COLO829 (cell line): ENCODE data around the gene VKORC1L1.
"Not testable (repeated sequence)": the region's sequence is repeated elsewhere in the genome, so short reads cannot be mapped to it uniquely, and the experiment has no call there.

Experiments
- DNase-seq: peaks from one replicate; pipeline ENCODE4 v3.0.0; 2012; ENCODE audit warnings: low spot score

VKORC1L1 gene

DNA sequence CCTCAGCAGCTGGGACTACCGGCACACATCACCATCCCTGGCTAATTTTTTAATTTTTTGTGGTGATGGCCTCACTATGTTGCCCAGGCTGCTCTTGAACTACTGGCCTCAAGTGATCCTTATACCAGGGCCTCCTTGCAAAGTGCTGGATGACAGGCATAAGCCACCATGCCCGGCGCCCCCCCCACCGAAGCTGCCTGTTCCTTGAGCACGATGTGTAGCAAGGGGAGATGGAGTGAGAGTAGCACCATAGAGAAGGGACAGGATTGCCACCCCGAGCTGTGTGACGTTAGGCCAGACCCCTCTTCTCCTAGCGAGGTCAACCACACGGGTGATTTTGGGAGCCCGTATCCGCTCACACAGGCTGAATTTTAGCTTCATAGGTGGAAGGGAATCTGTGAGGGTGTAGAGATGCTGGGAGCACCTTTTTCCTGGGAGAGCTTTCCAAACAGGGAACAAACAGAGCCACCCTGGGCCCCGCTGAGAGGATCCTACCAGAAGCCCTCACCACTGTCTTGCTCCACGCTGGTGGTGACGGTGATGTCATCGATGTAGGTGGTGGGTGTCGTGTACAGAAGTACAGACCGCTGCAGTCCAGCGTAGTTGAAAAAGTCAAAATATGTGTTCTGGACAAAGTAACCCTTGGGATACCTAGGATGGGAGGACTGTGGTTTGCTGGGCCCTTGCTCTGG, 106.2 kb downstream of the VKORC1L1 start:
- no peak for DNase-seq

DNA sequence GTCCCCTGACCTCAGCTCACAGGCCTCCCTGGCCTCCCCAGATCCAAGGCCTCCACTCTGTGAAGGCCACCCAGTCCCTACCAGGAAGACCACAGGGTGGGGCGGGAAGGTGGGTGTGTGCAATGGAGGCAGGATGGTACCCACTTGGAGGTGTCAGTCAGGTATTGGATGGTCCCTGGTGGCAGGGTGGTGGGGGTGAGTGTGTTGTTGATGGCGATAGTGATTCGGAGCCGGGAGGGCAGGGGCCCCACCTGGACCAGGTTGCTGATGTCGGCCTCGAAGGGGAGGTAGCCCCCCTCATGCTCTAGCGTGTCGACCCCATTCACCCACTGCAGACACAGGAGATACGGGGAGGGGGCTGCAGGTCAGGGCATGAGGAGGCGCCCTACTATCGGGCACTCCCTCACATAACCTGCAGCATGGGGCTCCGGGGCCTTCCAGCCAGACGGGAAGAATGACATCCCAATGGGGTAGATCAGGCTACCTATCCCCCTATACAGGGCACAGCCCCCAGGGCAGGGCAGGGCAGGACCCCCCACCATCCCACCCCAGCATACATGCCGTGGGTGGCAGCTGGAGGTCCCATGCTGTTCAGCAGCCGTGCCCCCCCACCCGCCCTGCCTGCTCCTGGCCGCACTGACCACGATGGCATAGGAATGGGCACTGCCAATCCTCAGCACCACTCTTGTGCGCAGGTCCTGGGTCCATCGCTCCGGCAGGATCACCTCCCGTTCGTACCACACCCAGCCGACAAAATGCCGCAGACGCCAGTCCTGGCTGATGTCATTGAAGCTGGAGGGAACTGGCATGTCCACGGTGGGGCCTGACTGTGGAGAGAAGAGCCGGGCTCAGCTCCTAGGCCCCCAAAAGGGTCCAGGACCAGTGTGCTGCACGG, 107.0 kb downstream of the VKORC1L1 start:
- no peak for DNase-seq

DNA sequence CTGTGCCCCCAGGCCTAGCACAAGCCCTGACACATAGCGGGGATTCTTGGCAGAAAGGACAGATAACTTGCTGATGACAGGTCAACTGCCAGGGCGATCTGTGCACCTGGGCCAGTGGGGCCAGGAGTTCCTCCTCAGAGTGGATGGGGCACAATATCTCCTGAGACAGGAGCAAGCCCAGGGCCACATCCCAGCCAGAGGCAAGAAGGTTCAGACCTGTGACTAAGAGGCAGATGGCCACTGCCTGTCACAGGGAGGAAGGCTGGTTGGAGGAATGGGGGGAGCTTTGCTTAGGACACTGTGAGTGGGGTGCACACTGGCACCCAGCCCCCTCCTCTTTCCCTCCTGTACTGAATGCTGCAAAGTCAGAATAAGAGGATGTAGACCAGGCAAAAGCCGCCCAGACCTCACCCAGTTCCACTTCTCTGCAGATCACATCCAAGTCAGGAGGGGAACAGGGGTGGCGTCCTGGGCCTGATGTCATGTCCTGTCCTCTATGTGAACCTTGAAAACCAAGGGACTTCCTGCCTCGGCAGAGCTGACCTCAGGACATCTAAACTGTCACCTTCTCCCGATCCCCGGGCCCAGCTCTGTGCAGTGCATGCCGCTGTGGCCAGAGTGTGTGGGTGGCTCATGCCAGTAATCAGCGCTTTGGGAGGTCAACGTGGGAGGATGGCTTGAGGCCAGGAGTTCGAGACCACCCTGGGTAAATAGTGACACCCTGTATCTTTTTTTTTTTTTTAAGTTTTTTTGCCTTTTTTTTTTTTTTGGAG, 107.8 kb downstream of the VKORC1L1 start:
- no peak for DNase-seq

DNA sequence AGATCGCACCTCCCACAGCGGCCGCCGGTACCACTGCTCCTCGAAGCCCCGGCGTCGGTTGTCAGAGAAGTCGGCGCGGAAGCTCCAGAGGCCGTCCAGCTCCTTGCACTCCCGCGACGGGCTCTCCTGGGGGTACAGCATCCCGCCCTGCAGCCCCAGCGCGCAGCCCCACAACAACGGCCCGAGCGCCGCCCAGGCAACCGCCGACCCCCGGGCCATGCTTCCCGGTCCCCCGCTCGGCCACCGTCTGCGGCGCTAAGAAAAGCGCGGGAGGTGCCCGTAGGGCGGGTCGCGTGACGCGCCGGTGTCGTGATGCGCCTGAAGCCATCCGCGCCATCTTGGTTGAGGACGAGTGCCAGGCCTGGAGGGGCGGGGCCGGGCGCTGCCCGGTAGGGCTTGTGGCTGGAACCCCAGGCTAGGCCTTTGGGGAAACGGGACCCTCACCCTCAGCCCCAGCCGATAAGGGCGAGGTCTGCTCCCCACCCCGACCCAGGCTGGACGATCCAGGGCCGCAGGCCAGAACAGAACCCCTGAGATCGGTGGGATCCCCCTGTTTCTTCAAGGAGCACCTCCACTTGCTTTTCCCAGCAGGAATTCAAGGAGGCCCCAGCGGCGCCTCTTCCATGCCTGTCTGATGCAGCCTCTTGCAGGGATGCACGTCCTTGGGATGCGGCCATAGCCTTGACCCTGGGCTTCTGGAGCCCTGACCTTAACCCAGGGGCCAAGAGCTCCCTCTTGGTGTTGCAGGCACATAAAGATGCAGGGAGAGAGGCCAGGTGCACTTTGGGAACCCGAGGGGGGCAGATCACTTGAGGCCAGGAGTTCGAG, 109.3 kb downstream of the VKORC1L1 start, which contains the start of gene GUSB:
GUSB (minus strand) TSS at position 249 of the 828 bp plus-strand sequence; CDS start at position 219, 30 bp downstream.
- DNase-seq, result peak; percentile 95

- no peak for DNase-seq
These were observed 111.2 kb downstream of the VKORC1L1 start for GRCh38 chr7:65983965-65984658.

- DNase-seq, result no peak
These were observed 115.2 kb downstream of the VKORC1L1 start for GRCh38 chr7:65988084-65988483.

GRCh38 chr7:65988503-65988902, 115.6 kb downstream of the VKORC1L1 start:
- not testable (repeated sequence) for DNase-seq

DNA sequence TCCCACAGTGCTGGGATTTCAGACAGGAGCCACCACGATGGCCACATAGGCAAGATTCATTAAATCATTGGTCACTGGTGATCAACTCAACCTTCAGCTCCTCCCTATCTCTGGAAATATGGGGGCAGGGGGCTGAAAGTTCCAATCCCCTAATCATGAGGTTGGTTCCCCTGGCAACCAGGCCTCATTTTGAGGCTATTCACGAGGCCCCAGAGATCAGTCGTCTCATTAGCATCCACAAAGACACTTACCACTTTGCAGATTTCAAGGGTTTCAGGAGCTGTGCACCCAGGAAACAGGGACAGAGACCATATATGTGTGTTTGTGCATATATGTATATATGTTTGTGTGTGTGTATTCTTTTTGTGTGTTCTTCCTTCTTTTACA, 116.8 kb downstream of the VKORC1L1 start:
- DNase-seq, result no peak

DNA sequence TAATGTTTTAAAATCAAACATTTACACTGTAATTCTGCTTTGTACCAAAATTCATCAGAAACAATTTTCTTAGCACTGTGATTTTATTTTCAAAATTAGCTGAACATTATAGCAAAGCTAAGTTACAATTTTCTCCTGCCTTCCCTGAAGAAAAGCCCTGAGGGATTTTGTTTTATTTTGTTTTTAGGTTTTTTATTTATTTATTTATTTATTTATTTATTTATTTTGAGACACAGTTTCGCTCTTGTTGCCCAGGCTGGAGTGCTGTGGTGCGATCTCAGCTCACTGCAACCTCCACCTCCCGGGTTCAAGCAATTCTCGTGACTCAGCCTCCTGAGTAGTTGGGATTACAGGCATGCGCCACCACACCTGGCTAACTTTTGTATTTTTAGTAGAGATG, 119.0 kb downstream of the VKORC1L1 start:
- not testable (repeated sequence) for DNase-seq

- DNase-seq, result no peak
These were observed 119.7 kb downstream of the VKORC1L1 start for GRCh38 chr7:65992526-65992925.

DNA sequence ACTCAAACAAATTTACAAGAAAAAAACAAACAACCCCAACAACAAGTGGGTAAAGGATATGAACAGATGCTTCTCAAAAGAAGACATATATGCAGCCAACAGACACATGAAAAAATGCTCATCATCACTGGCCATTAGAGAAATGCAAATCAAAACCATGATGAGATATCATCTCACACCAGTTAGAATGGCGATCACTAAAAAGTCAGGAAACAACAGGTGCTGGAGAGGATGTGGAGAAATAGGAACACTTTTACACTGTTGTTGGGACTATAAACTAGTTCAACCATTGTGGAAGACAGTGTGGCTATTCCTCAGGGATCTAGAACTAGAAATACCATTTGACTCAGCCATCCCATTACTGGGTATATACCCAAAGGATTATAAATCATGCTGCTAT, 122.1 kb downstream of the VKORC1L1 start:
- DNase-seq, result not testable (repeated sequence)

GRCh38 chr7:66000823-66001417, 128.0 kb downstream of the VKORC1L1 start:
- not testable (repeated sequence) for DNase-seq

DNA sequence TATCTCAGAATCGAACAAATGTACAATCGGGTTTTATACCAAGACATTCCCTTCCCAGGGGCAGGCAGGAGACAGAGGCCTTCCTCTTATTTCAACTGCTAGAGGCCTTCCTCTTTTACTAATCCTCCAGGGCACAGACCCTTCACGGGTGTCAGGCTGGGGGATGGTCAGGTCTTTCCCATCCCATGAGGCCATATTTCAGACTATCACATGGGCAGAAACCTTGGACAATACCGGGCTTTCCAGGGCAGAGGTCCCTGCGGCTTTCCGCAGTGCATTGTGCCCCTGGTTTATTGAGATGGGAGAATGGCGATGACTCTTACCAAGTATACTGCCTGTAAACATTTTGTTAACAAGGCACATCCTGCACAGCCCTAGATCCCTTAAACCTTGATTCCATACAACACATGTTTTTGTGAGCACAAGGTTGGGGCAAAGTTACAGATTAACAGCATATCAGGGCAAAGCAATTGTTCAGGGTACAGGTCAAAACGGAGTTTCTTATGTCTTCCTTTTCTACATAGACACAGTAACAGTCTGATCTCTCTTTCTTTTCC, 132.3 kb downstream of the VKORC1L1 start:
- DNase-seq, result not testable (repeated sequence)

DNA sequence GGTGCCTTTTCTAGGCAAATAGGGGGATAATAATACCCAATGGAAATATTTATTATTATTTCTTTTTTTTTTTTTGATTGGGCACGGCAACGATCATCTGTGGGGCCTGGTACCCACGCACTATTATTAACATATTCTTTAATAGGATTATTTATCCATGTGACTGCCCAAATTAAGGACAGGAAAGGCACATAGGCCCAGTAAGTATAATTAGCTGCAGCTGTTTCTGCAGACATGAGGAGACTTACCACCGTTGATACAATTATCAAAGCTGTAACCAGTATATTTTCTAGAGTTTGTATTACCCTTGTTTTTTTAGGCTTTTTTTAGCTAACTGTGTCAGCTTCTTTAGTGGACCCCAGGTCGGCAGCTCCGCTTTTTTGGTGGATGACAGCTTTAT, 134.4 kb downstream of the VKORC1L1 start:
- no peak for DNase-seq
